C4-2B (cell line): ENCODE measurements around the gene UPK1A.

Source experiments
- H3K27ac ChIP-seq: fragments of 450-650 bp; 2 replicates; pipeline ENCODE4 v1.5.1; 2017
- ZFX ChIP-seq: fragments of 450-650 bp; IDR thresholded peaks from 2 replicates; pipeline ENCODE4 v1.6.1; 2017
- TF ChIP-seq, protein P1 (sequence below): fragments of 450-650 bp; conservative IDR thresholded peaks from 2 replicates; pipeline ENCODE4 v1.5.1; 2017; ENCODE audit warnings: mild to moderate bottlenecking

The UPK1A gene

GRCh38 chr19:35628264-35628564 is 38.1 kb upstream of the UPK1A start:
- TF ChIP-seq, protein P1, sequence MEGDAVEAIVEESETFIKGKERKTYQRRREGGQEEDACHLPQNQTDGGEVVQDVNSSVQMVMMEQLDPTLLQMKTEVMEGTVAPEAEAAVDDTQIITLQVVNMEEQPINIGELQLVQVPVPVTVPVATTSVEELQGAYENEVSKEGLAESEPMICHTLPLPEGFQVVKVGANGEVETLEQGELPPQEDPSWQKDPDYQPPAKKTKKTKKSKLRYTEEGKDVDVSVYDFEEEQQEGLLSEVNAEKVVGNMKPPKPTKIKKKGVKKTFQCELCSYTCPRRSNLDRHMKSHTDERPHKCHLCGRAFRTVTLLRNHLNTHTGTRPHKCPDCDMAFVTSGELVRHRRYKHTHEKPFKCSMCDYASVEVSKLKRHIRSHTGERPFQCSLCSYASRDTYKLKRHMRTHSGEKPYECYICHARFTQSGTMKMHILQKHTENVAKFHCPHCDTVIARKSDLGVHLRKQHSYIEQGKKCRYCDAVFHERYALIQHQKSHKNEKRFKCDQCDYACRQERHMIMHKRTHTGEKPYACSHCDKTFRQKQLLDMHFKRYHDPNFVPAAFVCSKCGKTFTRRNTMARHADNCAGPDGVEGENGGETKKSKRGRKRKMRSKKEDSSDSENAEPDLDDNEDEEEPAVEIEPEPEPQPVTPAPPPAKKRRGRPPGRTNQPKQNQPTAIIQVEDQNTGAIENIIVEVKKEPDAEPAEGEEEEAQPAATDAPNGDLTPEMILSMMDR, result no peak
- TF ChIP-seq ZFX, result no peak
- H3K27ac ChIP-seq, result peak overlapping the region; percentile 86

- TF ChIP-seq, protein P1, result no peak
- peak; percentile 47; the same call in 1 of the 2 replicates for TF ChIP-seq ZFX
- peak within 1 kb of the TSS; percentile 86 for H3K27ac ChIP-seq
Observed at GRCh38 chr19:35628565-35629331, 37.6 kb upstream of the UPK1A start, which contains the start of gene RBM42. RBM42 (plus strand) TSS chr19:35629036; CDS start chr19:35629154, 118 bp downstream.

DNA sequence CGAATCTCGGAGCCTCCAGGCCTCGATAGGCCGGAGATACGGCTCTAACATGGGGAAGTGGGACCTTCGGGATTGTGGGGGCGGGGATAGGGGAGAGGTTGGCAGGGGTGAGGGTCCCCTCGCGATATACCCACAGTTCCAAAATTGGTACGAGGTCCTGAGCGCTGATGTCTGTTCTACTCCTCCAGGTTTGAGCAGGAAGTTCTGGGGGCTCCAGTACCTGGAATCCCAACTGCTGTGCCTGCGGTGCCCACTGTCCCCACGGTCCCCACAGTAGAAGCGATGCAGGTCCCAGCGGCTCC is 37.0 kb upstream of the UPK1A start:
- peak overlapping the region; percentile 86 for H3K27ac ChIP-seq
- no peak for TF ChIP-seq ZFX
- TF ChIP-seq, protein P1, result no peak

DNA sequence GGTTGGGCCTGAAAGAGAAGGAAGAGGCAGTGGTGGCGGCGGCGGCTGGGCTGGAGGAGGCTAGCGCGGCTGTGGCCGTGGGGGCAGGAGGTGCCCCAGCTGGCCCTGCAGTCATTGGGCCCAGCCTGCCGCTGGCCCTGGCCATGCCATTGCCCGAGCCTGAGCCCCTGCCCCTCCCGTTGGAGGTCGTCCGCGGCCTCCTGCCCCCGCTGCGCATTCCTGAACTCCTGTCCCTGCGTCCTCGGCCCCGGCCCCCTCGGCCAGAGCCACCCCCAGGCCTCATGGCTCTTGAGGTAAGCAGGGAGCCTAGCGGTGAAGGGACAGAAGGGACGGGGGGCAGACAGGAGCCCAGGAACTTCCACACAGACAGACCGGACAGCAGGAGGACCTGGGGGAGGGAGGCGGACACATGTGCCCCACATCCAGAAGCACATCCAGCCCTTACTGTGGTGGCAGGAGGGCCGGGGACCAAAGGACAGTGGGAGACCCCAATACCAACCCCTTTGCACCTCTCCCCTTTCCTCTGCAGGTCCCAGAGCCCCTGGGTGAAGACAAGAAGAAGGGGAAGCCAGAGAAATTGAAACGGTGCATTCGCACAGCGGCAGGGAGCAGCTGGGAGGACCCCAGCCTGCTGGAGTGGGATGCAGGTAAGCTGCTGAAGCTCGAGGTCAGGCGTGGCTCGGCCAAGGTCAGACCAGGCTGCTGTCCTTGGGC is 32.4 kb upstream of the UPK1A start:
- TF ChIP-seq, protein P1, result no peak
- TF ChIP-seq ZFX, result no peak
- H3K27ac ChIP-seq, result no peak overlapping the region

GRCh38 chr19:35636651-35637050 is 29.7 kb upstream of the UPK1A start:
- TF ChIP-seq ZFX, result no peak
- TF ChIP-seq, protein P1, result no peak
- H3K27ac ChIP-seq, result no peak overlapping the region

DNA sequence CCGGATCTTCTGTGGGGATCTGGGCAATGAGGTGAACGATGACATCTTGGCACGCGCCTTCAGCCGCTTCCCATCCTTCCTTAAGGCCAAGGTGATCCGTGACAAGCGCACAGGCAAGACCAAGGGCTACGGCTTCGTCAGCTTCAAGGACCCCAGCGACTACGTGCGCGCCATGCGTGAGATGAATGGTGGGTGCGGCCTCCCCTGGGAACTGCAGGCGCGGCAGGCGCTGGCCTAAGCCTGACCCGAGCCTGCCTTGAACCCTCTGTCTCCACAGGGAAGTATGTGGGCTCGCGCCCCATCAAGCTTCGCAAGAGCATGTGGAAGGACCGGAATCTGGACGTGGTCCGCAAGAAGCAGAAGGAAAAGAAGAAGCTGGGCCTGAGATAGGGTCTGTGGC is 29.2 kb upstream of the UPK1A start:
- no peak for TF ChIP-seq ZFX
- TF ChIP-seq, protein P1, result no peak
- H3K27ac ChIP-seq, result no peak overlapping the region

GRCh38 chr19:35639321-35639639 is 27.0 kb upstream of the UPK1A start:
- H3K27ac ChIP-seq, result no peak overlapping the region
- TF ChIP-seq, protein P1, result no peak
- no peak for TF ChIP-seq ZFX
